MG63 (cell line): ENCODE measurements around the gene MAGI3. TPM values are rescaled to one million over a fixed set of nuclear protein-coding genes. Genes with fewer than 3 reads are reported as not detected.

Experiments used
- DNase-seq: peaks from one replicate; pipeline ENCODE4 v3.0.0-alpha.2; 2020
- H3K27me3 ChIP-seq: fragments of 250-450 bp; sonication (Bioruptor Pico); 2 replicates; pipeline ENCODE4 v1.5.1; 2020; ENCODE audit warnings: mild to moderate bottlenecking, moderate library complexity
- H3K36me3 ChIP-seq: fragments of 250-450 bp; sonication (Bioruptor Pico); 2 replicates; pipeline ENCODE4 v1.5.1; 2020; ENCODE audit warnings: mild to moderate bottlenecking, moderate library complexity
- H3K4me3 ChIP-seq: fragments of 250-450 bp; sonication (Bioruptor Pico); 2 replicates; pipeline ENCODE4 v1.5.1; 2020; ENCODE audit warnings: mild to moderate bottlenecking, moderate library complexity
- H3K9me3 ChIP-seq: fragments of 250-450 bp; sonication (Bioruptor Pico); 2 replicates; pipeline ENCODE4 v1.5.1; 2020; ENCODE audit warnings: mild to moderate bottlenecking, moderate library complexity
- total RNA-seq: library from RNA; depleted of rRNA; stranded (reverse); fragments of >200 nt; shearing (Covaris generic); gene quantifications from 2 replicates; pipeline ENCODE4 v1.2.3, GENCODE V29; 2014; ENCODE audit warnings: low replicate concordance; rRNA removed

Gene MAGI3
- 8.3 and 11.2 TPM in 2 replicates for total RNA-seq

DNA sequence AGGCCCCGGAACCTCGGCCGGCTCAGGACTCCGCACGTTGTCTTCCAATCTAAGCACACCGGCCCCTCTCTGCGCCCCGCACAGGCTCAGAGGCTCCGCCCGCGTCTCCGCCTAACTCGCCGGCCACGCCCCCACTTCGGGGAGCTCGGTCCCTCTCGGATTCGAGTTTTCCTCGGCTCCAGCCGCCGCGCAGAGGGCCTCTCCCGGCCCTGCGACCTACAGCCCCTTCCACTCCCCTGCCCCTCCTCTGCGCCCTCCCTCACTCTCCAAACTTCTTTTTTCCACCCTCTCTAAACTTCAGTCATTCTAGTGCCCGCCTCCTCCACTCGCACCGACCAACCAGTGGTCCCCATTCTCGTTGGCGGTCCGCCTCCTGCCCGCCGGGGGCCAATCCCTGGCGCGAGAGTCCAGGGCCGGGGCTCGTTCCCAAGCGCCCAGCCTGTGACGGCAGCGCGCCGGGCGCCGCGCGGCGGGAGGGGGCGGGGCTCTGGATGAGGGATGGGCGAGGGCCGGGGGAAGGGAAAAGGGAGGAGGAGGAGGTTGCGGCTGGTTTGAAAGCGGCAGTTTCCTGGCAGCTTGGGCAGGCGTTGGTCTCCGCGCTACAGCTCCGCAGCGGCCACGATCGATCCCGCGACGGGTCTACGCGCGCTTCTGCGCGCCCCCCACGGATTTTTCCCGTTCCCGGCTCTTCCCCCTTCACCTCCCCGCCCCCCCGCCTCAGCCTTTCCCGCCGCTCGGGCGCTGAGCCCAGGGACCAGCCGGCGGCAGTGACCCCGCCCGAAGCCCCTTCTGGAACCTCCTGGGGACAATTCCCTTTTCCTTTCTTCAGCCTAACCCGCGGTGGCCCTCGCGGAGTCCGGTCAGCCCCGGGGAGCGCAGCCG, at the start of gene MAGI3:
MAGI3 (plus strand) TSS at position 563 of the 882 bp plus-strand sequence. CDS start 519 bp downstream, outside the sequence.
- no peaks in the 10 kb centered on the region for H3K27me3 ChIP-seq
- peak within 1 kb of the TSS; percentile 98 for H3K4me3 ChIP-seq
- no peaks in the 10 kb centered on the region for H3K36me3 ChIP-seq
- DNase-seq = peak; percentile 99
- peaks cover 3% of the 10 kb centered on the region; the same call in 1 of the 2 replicates for H3K9me3 ChIP-seq

- Histone ChIP-seq H3K27me3 (no peaks in the 10 kb centered on the region), H3K36me3 (no peaks in the 10 kb centered on the region)
- no peak for DNase-seq
Measured at GRCh38 chr1:113353580-113353979, 36.7 kb upstream of the MAGI3 start.

GRCh38 chr1:113363935-113364334, 26.4 kb upstream of the MAGI3 start:
- H3K4me3 ChIP-seq = no peak overlapping the region
- H3K9me3 ChIP-seq = no peaks in the 10 kb centered on the region
- H3K27me3 ChIP-seq = no peaks in the 10 kb centered on the region
- DNase-seq = no peak
- H3K36me3 ChIP-seq = no peaks in the 10 kb centered on the region

More at GRCh38 chr1:113353580-113353979, 36.7 kb upstream of the MAGI3 start:
- Histone ChIP-seq H3K9me3 (no peaks in the 10 kb centered on the region), H3K4me3 (no peak overlapping the region)

- no peak overlapping the region for H3K4me3 ChIP-seq
- no peaks in the 10 kb centered on the region for H3K9me3 ChIP-seq
- H3K27me3 ChIP-seq = no peaks in the 10 kb centered on the region
- DNase-seq = no peak
- H3K36me3 ChIP-seq = no peaks in the 10 kb centered on the region
Measured at GRCh38 chr1:113369040-113369439, 21.3 kb upstream of the MAGI3 start.

- Histone ChIP-seq H3K36me3 (no peaks in the 10 kb centered on the region), H3K9me3 (no peaks in the 10 kb centered on the region), H3K27me3 (no peaks in the 10 kb centered on the region), H3K4me3 (no peak overlapping the region)
- DNase-seq = no peak
Measured at GRCh38 chr1:113369699-113370098, 20.6 kb upstream of the MAGI3 start.

GRCh38 chr1:113370868-113371267, 19.4 kb upstream of the MAGI3 start:
- H3K4me3 ChIP-seq = no peak overlapping the region
- DNase-seq = no peak
- H3K36me3 ChIP-seq = no peaks in the 10 kb centered on the region
- H3K27me3 ChIP-seq = no peaks in the 10 kb centered on the region
- no peaks in the 10 kb centered on the region for H3K9me3 ChIP-seq

GRCh38 chr1:113372546-113372945, 17.8 kb upstream of the MAGI3 start:
- H3K36me3 ChIP-seq = no peaks in the 10 kb centered on the region
- H3K9me3 ChIP-seq = no peaks in the 10 kb centered on the region
- DNase-seq = no peak
- H3K4me3 ChIP-seq = no peak overlapping the region
- H3K27me3 ChIP-seq = no peaks in the 10 kb centered on the region

DNA sequence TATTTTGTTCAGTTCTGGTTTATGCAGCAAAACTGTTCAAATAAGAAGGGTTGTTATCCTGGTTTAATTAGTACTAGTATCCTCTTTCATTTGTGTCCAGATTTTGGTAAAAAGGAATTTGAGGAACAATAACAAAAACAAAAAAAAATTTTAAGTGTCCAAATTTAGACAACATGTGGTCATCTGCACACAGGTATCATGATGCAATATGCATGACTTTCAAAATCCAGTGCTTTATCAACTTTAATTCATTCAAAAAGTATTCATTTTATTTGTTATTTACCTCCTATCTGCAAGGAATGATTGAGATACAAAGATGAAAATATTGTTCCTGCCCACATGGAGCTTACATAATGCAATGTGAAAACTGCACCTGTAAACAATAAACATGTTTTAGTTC, 16.7 kb upstream of the MAGI3 start:
- no peak for DNase-seq
- Histone ChIP-seq H3K27me3 (no peaks in the 10 kb centered on the region), H3K36me3 (no peaks in the 10 kb centered on the region), H3K9me3 (no peaks in the 10 kb centered on the region), H3K4me3 (no peak overlapping the region)

DNA sequence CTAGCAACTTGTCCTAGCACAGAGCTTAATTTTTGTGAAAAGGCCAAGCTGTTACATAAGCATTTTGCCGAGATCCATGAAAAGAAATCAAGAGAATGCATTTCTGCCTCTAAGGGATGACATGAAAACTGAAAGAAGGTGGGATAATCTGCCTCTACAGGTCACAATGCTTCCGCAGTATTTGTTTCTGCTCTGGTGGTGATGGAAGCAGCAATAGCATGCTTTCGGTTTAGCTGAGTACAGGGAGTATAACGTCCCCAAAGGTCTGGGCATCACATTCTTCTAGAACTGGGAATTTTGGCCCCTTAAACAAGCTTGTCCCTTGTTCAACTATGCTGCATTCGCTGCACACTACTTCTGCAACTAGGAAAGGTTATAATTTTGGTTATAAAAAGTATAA, 14.4 kb upstream of the MAGI3 start:
- Histone ChIP-seq H3K9me3 (no peaks in the 10 kb centered on the region), H3K36me3 (no peaks in the 10 kb centered on the region), H3K27me3 (no peaks in the 10 kb centered on the region), H3K4me3 (no peak overlapping the region)
- no peak for DNase-seq

GRCh38 chr1:113380075-113380474, 10.2 kb upstream of the MAGI3 start:
- no peak for DNase-seq
- no peaks in the 10 kb centered on the region for H3K36me3 ChIP-seq
- H3K4me3 ChIP-seq = no peak overlapping the region
- no peaks in the 10 kb centered on the region for H3K27me3 ChIP-seq
- no peaks in the 10 kb centered on the region for H3K9me3 ChIP-seq

DNA sequence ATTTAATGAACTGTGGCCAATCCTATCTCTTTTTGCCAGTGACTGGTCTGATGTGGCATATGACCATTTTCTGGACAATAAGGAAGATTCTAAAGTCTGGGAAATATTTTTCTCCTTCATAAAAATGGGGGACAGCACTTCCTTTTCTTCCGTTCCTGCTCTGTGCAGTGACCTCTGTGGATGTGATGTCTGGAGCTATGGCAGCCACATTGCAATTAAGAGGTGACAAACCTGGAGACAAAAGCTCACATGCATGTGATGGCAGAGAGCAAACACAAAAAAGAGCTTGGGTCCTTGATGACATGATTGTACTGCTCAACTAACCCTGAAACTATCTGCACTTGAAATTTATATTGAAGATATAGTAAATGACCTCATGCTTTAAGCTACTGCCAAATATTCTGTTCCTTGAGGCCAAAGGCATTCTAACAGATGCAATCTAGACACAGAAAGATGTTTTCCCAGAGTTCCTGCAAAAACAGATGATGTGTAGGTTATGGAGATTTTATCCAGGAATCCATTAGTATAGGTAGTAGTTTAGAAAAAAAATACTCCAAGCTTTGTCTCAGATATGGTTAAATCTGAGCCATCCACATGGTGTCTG, 2.2 kb upstream of the MAGI3 start:
- no peak for DNase-seq
- Histone ChIP-seq H3K27me3 (no peaks in the 10 kb centered on the region), H3K9me3 (peaks cover 3% of the 10 kb centered on the region; the same call in 1 of the 2 replicates), H3K36me3 (no peaks in the 10 kb centered on the region), H3K4me3 (no peak overlapping the region; the same call in 1 of the 2 replicates)

DNA sequence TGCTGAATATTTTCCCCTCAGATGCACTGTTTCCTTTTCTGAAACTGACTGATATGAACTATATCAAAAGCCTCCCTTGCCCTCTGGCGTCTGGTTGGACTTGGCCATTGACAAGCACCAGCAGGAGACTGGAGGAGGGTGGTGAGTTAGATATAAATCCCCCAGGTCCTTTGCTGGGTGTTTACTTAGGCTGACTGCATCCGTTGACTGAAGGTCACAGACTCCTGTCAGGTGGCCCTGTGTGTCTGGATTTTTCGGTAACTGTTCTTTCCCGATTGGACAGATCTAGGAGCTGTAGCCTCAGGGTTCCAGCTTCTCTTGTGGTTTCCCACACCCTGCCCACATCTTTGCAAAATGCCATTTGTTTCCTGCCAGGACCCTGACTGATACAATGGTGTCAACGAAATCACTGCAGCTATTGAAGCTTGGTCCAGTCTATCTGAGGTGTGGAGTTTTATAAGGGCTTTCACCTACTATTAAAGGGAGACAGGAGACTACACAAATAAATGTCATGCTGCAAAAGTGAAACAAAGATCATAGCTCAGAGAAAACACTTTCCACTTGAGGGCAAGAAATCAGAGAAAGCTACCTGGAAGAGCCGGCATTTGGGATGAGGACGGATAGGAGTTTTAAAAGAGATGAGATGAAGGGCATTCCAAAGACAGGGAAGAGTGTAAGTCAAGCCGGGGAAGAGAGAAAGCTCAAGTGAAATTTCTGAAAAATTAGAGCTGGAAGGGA, 1.5 kb upstream of the MAGI3 start:
- H3K9me3 ChIP-seq = peaks cover 3% of the 10 kb centered on the region; the same call in 1 of the 2 replicates
- peak overlapping the region; percentile 98 for H3K4me3 ChIP-seq
- DNase-seq = peak; percentile 28
- H3K27me3 ChIP-seq = no peaks in the 10 kb centered on the region
- no peaks in the 10 kb centered on the region for H3K36me3 ChIP-seq

DNA sequence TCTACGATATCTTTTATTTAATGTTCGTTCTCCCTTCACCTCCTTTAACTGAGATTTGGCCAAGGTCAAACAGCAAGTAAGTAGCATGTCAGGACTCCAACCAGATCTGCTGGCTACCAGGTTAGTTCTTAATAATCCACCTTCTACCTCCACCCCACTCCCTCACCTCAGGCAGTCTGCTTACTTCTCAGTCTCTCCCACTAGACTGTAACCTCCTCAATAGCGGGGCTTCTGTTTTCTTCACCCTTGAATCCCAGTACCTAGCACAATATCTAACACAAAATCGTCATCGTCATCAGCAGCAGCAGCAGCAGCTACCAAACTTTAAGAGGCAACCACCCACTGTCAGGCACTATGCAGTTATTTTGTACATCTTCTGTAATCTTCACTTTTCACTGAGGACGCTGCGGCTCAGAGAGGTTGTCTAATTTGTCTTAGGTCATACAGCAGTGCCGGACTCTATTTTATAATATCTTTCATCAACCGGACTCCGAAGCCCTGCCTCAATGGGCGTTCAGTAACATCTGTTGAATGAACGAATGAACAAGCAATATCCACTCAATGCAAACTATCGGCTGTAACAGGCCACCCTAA, 859 bp upstream of the MAGI3 start:
- Histone ChIP-seq H3K36me3 (no peaks in the 10 kb centered on the region), H3K9me3 (peaks cover 3% of the 10 kb centered on the region; the same call in 1 of the 2 replicates), H3K4me3 (peak overlapping the region; percentile 98), H3K27me3 (no peaks in the 10 kb centered on the region)
- DNase-seq = no peak

- peaks cover 3% of the 10 kb centered on the region; the same call in 1 of the 2 replicates for H3K9me3 ChIP-seq
- DNase-seq = peak; percentile 57
Measured at GRCh38 chr1:113390871-113391648, 745 bp downstream of the MAGI3 start.

DNA sequence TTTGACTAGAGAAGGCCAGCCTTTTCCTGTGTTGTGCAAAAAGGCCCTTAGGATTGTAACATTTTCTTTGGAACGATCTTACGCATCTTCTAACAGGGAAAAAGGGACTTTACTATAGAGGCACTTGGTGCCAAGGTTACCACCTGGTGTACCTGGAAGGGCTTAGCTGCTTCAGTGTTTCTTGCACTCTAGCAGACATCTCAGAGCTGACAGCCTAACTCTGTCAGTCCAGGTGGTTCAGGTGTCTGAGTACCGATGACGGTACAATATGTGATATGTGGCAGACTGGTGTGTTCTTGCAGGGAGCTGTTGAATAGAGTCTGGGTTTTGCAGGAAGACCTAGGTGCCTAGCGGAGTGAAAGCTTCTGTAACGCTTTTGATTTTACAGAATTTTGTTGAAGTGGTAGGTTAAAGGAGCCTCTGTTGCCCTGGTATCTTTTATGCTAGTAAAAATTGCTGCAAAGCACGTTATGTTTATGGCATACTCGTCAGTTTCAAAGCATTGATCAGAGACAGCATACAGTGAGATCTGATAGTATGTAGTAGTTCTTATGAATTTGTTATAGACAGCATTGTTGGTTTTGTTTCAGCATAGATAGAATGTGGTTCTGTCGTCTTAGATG, 1.4 kb downstream of the MAGI3 start:
- Histone ChIP-seq H3K4me3 (peak overlapping the region; percentile 98), H3K9me3 (peaks cover 3% of the 10 kb centered on the region; the same call in 1 of the 2 replicates), H3K36me3 (no peaks in the 10 kb centered on the region), H3K27me3 (no peaks in the 10 kb centered on the region)
- no peak for DNase-seq

More at GRCh38 chr1:113390871-113391648, 745 bp downstream of the MAGI3 start:
- H3K27me3 ChIP-seq = no peaks in the 10 kb centered on the region
- no peaks in the 10 kb centered on the region for H3K36me3 ChIP-seq
- peak overlapping the region; percentile 98 for H3K4me3 ChIP-seq
